OCI-LY3 (cell line): Measurements from ENCODE around the gene GPHN.

Source experiments
- H2AFZ ChIP-seq: fragments of 200-600, 300-600 bp; shearing (Covaris generic); 2 replicates; pipeline ENCODE4 v1.6.0; 2014; ENCODE audit warnings: antibody characterized with exemption, low read depth, low read length
- H3K27ac ChIP-seq: fragments of 200-600, 300-600 bp; sonication (generic); 2 replicates; pipeline ENCODE4 v1.5.1; 2014; ENCODE audit warnings: mild to moderate bottlenecking, low read length, moderate library complexity, mixed read lengths
- H3K27me3 ChIP-seq: fragments of 200-600, 300-600 bp; sonication (generic); 2 replicates; pipeline ENCODE4 v1.6.1; 2014; ENCODE audit warnings: low read depth, low read length, mixed read lengths
- H3K36me3 ChIP-seq: fragments of 200-600, 300-600 bp; sonication (generic); replicated peaks from 2 replicates; pipeline ENCODE3; 2014; ENCODE audit warnings: low read depth, low read length, mixed read lengths
- H3K4me1 ChIP-seq: fragments of 300-600, 200-600 bp; sonication (generic); 2 replicates; pipeline ENCODE4 v1.6.1; 2014; ENCODE audit warnings: low read length, mixed read lengths
- H3K4me2 ChIP-seq: fragments of 200-600, 300-600 bp; sonication (generic); 2 replicates; pipeline ENCODE4 v1.6.1; 2014; ENCODE audit warnings: low read length, mixed read lengths
- H3K4me3 ChIP-seq: fragments of 300-600, 200-600 bp; sonication (generic); 2 replicates; pipeline ENCODE4 v1.5.1; 2014; ENCODE audit warnings: antibody characterized with exemption, mild to moderate bottlenecking, low read length, moderate library complexity
- H3K79me2 ChIP-seq: fragments of 300-600, 200-600 bp; shearing (Covaris generic); 2 replicates; pipeline ENCODE4 v1.6.1; 2014; ENCODE audit warnings: mild to moderate bottlenecking, low read length, mixed read lengths
- H3K9ac ChIP-seq: fragments of 300-600, 200-600 bp; shearing (Covaris generic); 2 replicates; pipeline ENCODE4 v1.6.0; 2014; ENCODE audit warnings: mild to moderate bottlenecking, low read length, moderate library complexity
- H3K9me3 ChIP-seq: fragments of 200-600, 300-600 bp; shearing (Covaris generic); 2 replicates; pipeline ENCODE4 v1.6.1; 2014; ENCODE audit warnings: low read length, mixed read lengths; ENCODE audit not compliant: insufficient read depth
- H4K20me1 ChIP-seq: fragments of 200-600, 300-600 bp; sonication (generic); 2 replicates; pipeline ENCODE4 v1.6.1; 2016; ENCODE audit warnings: low read length, mixed read lengths; ENCODE audit not compliant: insufficient read depth
- CTCF ChIP-seq: fragments of 200-600, 300-600 bp; sonication (generic); IDR thresholded peaks from 2 replicates; pipeline ENCODE4 v1.5.1; 2014; ENCODE audit warnings: antibody characterized with exemption, low read length, low read depth
- EZH2phosphoT487 ChIP-seq: fragments of 200-600 bp; shearing (Covaris generic); IDR thresholded peaks from 2 replicates; pipeline ENCODE4 v1.6.1; 2018; ENCODE audit warnings: antibody characterized with exemption, mixed run types, low read depth

GPHN gene

GRCh38 chr14:66992776-66993175, 484.8 kb downstream of the GPHN start:
- Histone ChIP-seq H3K9ac (no peak overlapping the region), H3K36me3 (no peaks in the 10 kb centered on the region), H4K20me1 (no peaks in the 10 kb centered on the region), H3K9me3 (no peaks in the 10 kb centered on the region), H2AFZ (no peak overlapping the region), H3K79me2 (no peaks in the 10 kb centered on the region), H3K4me1 (peaks cover 2% of the 10 kb centered on the region), H3K4me2 (no peak overlapping the region), H3K27ac (no peak overlapping the region), H3K27me3 (no peaks in the 10 kb centered on the region), H3K4me3 (no peak overlapping the region)
- no peak for TF ChIP-seq EZH2phosphoT487
- TF ChIP-seq CTCF, result no peak

GRCh38 chr14:66993512-66993911, 485.6 kb downstream of the GPHN start:
- no peaks in the 10 kb centered on the region for H4K20me1 ChIP-seq
- H3K36me3 ChIP-seq, result no peaks in the 10 kb centered on the region
- no peaks in the 10 kb centered on the region for H3K79me2 ChIP-seq
- TF ChIP-seq EZH2phosphoT487 (no peak), CTCF (no peak)
- no peak overlapping the region for H3K4me2 ChIP-seq
- no peaks in the 10 kb centered on the region for H3K9me3 ChIP-seq
- H2AFZ ChIP-seq, result no peak overlapping the region
- H3K27ac ChIP-seq, result no peak overlapping the region
- H3K27me3 ChIP-seq, result no peaks in the 10 kb centered on the region
- peaks cover 7% of the 10 kb centered on the region for H3K4me1 ChIP-seq
- H3K9ac ChIP-seq, result no peak overlapping the region
- H3K4me3 ChIP-seq, result no peak overlapping the region

GRCh38 chr14:66998013-66998412, 490.1 kb downstream of the GPHN start:
- Histone ChIP-seq H3K79me2 (no peaks in the 10 kb centered on the region), H3K9me3 (no peaks in the 10 kb centered on the region), H2AFZ (no peak overlapping the region), H3K36me3 (no peaks in the 10 kb centered on the region), H3K9ac (no peak overlapping the region), H3K27me3 (no peaks in the 10 kb centered on the region), H3K27ac (no peak overlapping the region), H3K4me3 (no peak overlapping the region), H3K4me2 (no peak overlapping the region; the same call in 1 of the 2 replicates), H3K4me1 (peaks cover 7% of the 10 kb centered on the region), H4K20me1 (no peaks in the 10 kb centered on the region)
- TF ChIP-seq EZH2phosphoT487 (no peak), CTCF (no peak)

GRCh38 chr14:66999978-67000377, 492.0 kb downstream of the GPHN start:
- peaks cover 7% of the 10 kb centered on the region for H3K4me1 ChIP-seq
- no peak overlapping the region for H3K9ac ChIP-seq
- no peak overlapping the region for H2AFZ ChIP-seq
- H3K4me2 ChIP-seq, result no peak overlapping the region
- H3K4me3 ChIP-seq, result no peak overlapping the region
- no peaks in the 10 kb centered on the region for H3K36me3 ChIP-seq
- H3K27me3 ChIP-seq, result no peaks in the 10 kb centered on the region
- no peak overlapping the region for H3K27ac ChIP-seq
- H3K9me3 ChIP-seq, result no peaks in the 10 kb centered on the region
- TF ChIP-seq CTCF, result no peak
- H3K79me2 ChIP-seq, result no peaks in the 10 kb centered on the region
- no peaks in the 10 kb centered on the region for H4K20me1 ChIP-seq
